ENCODE data around the gene GMFB.

GMFB gene

GRCh38 chr14:54425068-54425467 lies 63.7 kb downstream of the GMFB start:
- no peak for DNase-seq

Data from central memory CD4-positive, alpha-beta T cell (primary cell).